GM10266 (cell line): ENCODE measurements around the gene TTC12.

Experiments used
- DNase-seq: peaks from one replicate; pipeline ENCODE4 v3.0.0; 2012; ENCODE audit errors: extremely low spot score
- TF ChIP-seq, protein P1 (sequence below): IDR thresholded peaks from 2 replicates; pipeline ENCODE4 v1.5.1; 2012; ENCODE audit warnings: mild to moderate bottlenecking, low read depth; ENCODE audit not compliant: control insufficient read depth, insufficient read depth; ENCODE audit errors: missing control alignments

The TTC12 gene

DNA sequence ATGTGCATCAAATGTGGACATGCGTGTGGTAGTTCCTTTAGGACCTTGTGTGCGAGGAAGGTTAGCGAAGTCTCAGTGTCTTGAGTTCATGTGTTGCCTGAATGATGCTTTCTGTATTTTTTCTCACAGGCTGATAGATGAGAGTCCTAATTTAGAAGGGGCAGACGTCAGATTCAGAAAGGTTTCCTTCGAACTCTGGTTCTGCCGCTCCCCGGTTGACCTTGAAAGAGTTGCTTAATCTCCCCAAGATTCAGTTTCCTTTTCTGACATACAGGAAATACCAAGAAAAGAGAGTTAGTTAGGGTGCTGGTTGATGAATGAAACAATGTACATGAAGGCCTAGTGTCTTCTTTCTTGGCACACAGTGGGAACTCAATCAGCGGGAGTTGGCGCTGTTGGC lies 35.9 kb upstream of the TTC12 start:
- TF ChIP-seq, protein P1, sequence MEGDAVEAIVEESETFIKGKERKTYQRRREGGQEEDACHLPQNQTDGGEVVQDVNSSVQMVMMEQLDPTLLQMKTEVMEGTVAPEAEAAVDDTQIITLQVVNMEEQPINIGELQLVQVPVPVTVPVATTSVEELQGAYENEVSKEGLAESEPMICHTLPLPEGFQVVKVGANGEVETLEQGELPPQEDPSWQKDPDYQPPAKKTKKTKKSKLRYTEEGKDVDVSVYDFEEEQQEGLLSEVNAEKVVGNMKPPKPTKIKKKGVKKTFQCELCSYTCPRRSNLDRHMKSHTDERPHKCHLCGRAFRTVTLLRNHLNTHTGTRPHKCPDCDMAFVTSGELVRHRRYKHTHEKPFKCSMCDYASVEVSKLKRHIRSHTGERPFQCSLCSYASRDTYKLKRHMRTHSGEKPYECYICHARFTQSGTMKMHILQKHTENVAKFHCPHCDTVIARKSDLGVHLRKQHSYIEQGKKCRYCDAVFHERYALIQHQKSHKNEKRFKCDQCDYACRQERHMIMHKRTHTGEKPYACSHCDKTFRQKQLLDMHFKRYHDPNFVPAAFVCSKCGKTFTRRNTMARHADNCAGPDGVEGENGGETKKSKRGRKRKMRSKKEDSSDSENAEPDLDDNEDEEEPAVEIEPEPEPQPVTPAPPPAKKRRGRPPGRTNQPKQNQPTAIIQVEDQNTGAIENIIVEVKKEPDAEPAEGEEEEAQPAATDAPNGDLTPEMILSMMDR: no peak
- no peak for DNase-seq

GRCh38 chr11:113278925-113279324 lies 35.5 kb upstream of the TTC12 start:
- TF ChIP-seq, protein P1: no peak
- DNase-seq: no peak

DNA sequence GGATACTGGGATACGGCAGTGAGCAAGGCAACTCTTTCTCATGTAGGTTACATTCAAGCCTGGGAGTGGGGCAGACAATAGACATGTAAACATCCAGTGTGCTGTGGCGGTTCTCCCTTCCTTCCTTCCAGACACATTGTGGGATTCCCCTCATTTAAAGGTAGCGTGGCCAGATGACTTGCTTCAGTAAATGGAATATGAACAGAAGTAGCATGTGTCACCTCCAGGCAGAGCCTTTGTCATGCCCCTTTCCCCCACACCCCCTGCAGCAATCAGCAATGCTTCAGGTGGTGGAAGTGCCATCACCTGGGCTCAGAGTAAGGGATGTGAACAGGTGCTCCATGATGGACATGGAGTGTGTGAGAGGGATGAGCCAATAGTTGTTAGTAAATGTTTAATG lies 34.8 kb upstream of the TTC12 start:
- DNase-seq: no peak
- TF ChIP-seq, protein P1: no peak

DNA sequence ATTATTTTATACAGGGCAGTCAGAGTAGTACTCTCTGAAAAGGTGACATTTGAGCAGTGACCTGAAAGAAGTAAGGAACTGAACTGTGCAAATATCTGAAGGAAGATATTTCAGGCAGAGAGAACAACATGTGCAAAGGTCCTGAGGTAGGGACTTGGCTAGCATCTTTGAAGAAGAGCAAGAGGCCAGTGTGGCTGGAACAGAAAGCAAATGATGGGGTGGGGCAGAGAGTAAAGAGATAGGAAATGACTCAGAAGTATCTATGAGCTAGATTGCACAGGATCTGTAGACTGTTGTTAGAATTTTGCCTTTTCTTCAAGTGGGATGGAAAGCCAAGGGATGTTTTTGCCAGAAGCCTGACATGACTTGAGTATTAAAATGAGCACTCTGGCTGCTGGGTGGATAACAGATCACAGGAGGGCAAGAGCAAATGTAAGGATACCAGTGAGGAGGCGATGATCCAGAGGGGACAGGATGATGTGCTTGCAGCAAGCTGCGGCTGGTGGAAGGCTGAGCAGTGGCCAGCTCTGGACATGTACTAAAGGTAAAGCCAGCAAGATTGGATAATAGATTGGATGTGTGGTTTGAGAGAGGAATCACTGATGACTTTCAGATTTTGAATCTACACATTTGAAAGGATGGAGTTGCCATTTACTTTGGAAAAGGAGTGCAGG lies 33.2 kb upstream of the TTC12 start:
- TF ChIP-seq, protein P1: no peak
- no peak for DNase-seq

- TF ChIP-seq, protein P1: no peak
- no peak for DNase-seq
Measured at GRCh38 chr11:113282898-113283437, 31.4 kb upstream of the TTC12 start.

DNA sequence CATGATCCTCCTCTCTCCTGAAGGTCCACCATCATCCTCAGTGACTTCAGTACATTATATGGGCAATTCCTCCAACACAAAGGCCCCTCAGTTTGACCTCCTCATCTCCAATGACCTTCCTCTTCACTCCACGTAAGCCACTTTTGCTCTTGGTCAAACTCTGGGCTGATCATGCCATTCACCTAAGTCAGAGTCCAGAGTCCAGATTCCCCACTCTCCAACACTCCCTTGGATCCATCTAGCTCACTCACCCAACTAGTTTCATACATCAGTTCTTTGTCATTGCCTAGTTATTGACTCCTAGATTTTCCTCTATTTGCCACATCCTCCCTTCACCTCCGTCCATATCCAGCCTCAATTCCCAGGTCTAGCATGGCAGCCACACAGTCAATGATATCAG lies 30.5 kb upstream of the TTC12 start:
- TF ChIP-seq, protein P1: no peak
- DNase-seq: no peak

DNA sequence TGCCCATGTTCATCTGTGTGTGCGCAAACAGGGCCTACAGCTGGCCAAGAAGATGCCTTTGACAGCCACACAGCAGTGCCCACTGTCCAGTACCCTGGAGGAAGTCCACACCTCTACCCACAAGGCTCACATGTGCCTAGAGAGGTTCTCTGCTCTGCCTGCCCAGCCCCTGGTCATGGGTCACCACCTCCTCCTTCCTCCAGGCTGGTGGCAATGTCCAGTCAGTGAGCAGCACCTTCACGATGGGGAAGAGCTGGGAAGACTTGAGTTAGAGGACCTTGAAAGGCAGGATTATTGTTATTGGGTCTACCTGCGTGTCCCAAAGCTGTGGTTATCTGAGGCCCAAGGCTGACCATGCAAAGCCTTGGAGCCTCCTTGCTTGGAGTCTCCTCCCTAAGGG lies 28.4 kb upstream of the TTC12 start:
- TF ChIP-seq, protein P1: no peak
- no peak for DNase-seq
